Endothelial cell of umbilical vein (primary cell): ENCODE data around the gene SEC14L1. TPM values are rescaled to one million over a fixed set of nuclear protein-coding genes. Genes with fewer than 3 reads are reported as not detected.
"Not testable (repeated sequence)": the region's sequence is repeated elsewhere in the genome, so short reads cannot be mapped to it uniquely, and the experiment has no call there.

Experiments used
- BruUV-seq: library from RNA; stranded (reverse); fragments of 400-500 nt; replicated peaks from 2 replicates; lab custom pipeline; 2021; lab: Mats Ljungman, UMichigan
- CTCF ChIA-PET: fragments of 300-600, 350-600 bp; sonication (Branson Sonifier 250); formaldehyde crosslinking; loops from one replicate; lab custom pipeline; 2021; ENCODE audit warnings: antibody characterized with exemption, inconsistent platforms; lab: Charles Lee
- POLR2A ChIA-PET: fragments of 300-600, 350-600 bp; sonication (Branson Sonifier 250); formaldehyde crosslinking; loops from one replicate; lab custom pipeline; 2021; ENCODE audit warnings: antibody characterized with exemption, inconsistent platforms; lab: Charles Lee
- DNase-seq: peaks from one replicate; pipeline ENCODE4 v3.0.0-alpha.2; 2011; ENCODE audit warnings: low read depth, low spot score
- FAIRE-seq: peaks from 2 replicates; lab custom pipeline; 2011; peaks lifted over from hg19 to GRCh38; lab: Jason Lieb, UNC
- H2AFZ ChIP-seq: 2 replicates; pipeline ENCODE4 v1.6.0; 2012; ENCODE audit warnings: low read depth, low read length, control low read depth, inconsistent platforms
- H3K27ac ChIP-seq: 2 replicates; pipeline ENCODE4 v1.5.1; 2011; ENCODE audit warnings: low read depth, mild to moderate bottlenecking, control low read depth, low read length, moderate library complexity; ENCODE audit not compliant: insufficient read depth
- H3K27me3 ChIP-seq, 2 experiments: 2 replicates each; pipeline versions ENCODE4 v1.6.0 to v1.6.1; 2011; ENCODE audit warnings: low read length in 2 of 2, mixed read lengths in 1 of 2; ENCODE audit not compliant: control insufficient read depth in 2 of 2, insufficient read depth in 2 of 2
- H3K36me3 ChIP-seq, 2 experiments: 2 replicates in 1 of 2; 3 replicates in 1 of 2; pipeline ENCODE4 v1.5.1; 2011; ENCODE audit warnings: low read length in 2 of 2, mild to moderate bottlenecking in 1 of 2, moderate library complexity in 1 of 2; ENCODE audit not compliant: control insufficient read depth in 2 of 2, insufficient read depth in 2 of 2; ENCODE audit errors: extremely low read depth in 1 of 2
- H3K4me1 ChIP-seq: 3 replicates; pipeline ENCODE4 v1.5.1; 2011; ENCODE audit warnings: mild to moderate bottlenecking, low read length; ENCODE audit not compliant: control insufficient read depth, insufficient read depth; ENCODE audit errors: extremely low read depth
- H3K4me2 ChIP-seq: 2 replicates; pipeline ENCODE4 v1.6.1; 2011; ENCODE audit warnings: low read length, control low read depth, mixed read lengths; ENCODE audit not compliant: insufficient read depth
- H3K4me3 ChIP-seq, 3 experiments: fragments of 200-600 bp in 1 of 3; sonication (generic), shearing (Covaris generic) in 1 of 3; replicated peaks in 1 of 3; 2 replicates each; pipeline ENCODE4 v1.5.1; 2011 to 2016; ENCODE audit warnings: control low read depth in 3 of 3, low read length in 3 of 3, mild to moderate bottlenecking in 2 of 3, inconsistent platforms in 1 of 3, low read depth in 1 of 3, moderate library complexity in 1 of 3; ENCODE audit not compliant: insufficient read depth in 1 of 3
- H3K79me2 ChIP-seq: 2 replicates; pipeline ENCODE4 v1.6.0; 2012; ENCODE audit warnings: low read length, inconsistent platforms; ENCODE audit not compliant: control insufficient read depth, insufficient read depth
- H3K9ac ChIP-seq: replicated peaks from 2 replicates; pipeline ENCODE3; 2011; ENCODE audit warnings: low read length, control low read depth; ENCODE audit not compliant: insufficient read depth; ENCODE audit errors: extremely low read depth
- H3K9me1 ChIP-seq: replicated peaks from 3 replicates; pipeline ENCODE4 v1.6.0; 2011; ENCODE audit warnings: mild to moderate bottlenecking, low read length; ENCODE audit not compliant: control insufficient read depth, insufficient read depth; ENCODE audit errors: extremely low read depth
- H3K9me3 ChIP-seq: replicated peaks from 2 replicates; pipeline ENCODE4 v1.5.1; 2012; ENCODE audit warnings: low read length, inconsistent platforms; ENCODE audit not compliant: control insufficient read depth, insufficient read depth
- H4K20me1 ChIP-seq: replicated peaks from 2 replicates; pipeline ENCODE3; 2011; ENCODE audit warnings: mild to moderate bottlenecking, low read length; ENCODE audit not compliant: control insufficient read depth, insufficient read depth; ENCODE audit errors: extremely low read depth
- EZH2 ChIP-seq: IDR thresholded peaks from 2 replicates; pipeline ENCODE4 v1.6.1; 2012; ENCODE audit warnings: borderline replicate concordance, low read depth, mild to moderate bottlenecking, moderate library complexity, low read length, inconsistent platforms; ENCODE audit not compliant: severe bottlenecking
- FOS ChIP-seq: IDR thresholded peaks from 2 replicates; pipeline ENCODE4 v1.6.1; 2011; ENCODE audit warnings: mild to moderate bottlenecking, low read length, moderate library complexity, borderline replicate concordance; ENCODE audit not compliant: insufficient read depth
- GATA2 ChIP-seq: IDR thresholded peaks from 2 replicates; pipeline ENCODE4 v1.7.0; 2011; ENCODE audit warnings: low read depth, mild to moderate bottlenecking, moderate library complexity, mixed read lengths, low read length; ENCODE audit not compliant: insufficient read length, insufficient read depth
- JUN ChIP-seq: IDR thresholded peaks from 2 replicates; pipeline ENCODE4 v1.6.1; 2011; ENCODE audit warnings: borderline replicate concordance, low read depth; ENCODE audit not compliant: insufficient read length, insufficient read depth
- MAX ChIP-seq: IDR thresholded peaks from 2 replicates; pipeline ENCODE4 v1.6.1; 2011; ENCODE audit not compliant: insufficient read depth, insufficient read length
- MYC ChIP-seq: IDR thresholded peaks from one replicate; pipeline ENCODE4 v1.6.1; 2011; ENCODE audit warnings: mild to moderate bottlenecking, low read depth, low read length
- POLR2A ChIP-seq: IDR thresholded peaks from 2 replicates; pipeline ENCODE4 v1.6.1; 2012; ENCODE audit warnings: low read depth, mild to moderate bottlenecking, control low read depth, low read length
- POLR2AphosphoS5 ChIP-seq: IDR thresholded peaks from 2 replicates; pipeline ENCODE4 v1.6.1; 2012; ENCODE audit warnings: low read depth, mild to moderate bottlenecking, control low read depth, low read length, moderate library complexity; ENCODE audit not compliant: insufficient read depth
- dilution Hi-C: fragments of 300-500 bp; cut with MboI; formaldehyde crosslinking; loops from one replicate; pipeline ENCODE4 v1.15.0; 2019; ENCODE audit warnings: low sequenced_read_pairs; ENCODE audit not compliant: extremely low pct_ligation_motif_present
- intact Hi-C: fragments of 100-400 bp; cut with micrococcal nuclease; formaldehyde crosslinking; loops from one replicate; pipeline ENCODE4 v1.10.0; 2022
- polyA plus RNA-seq, 4 experiments: library from polyadenylated mRNA; depleted of rRNA in 3 of 4; stranded (reverse) in 3 of 4; unstranded in 1 of 4; fragments of >200 nt; gene quantifications; 2 replicates each; pipeline versions ENCODE4 v1.2.1 to v1.2.3, GENCODE V29; 2011 to 2012; ENCODE audit warnings: missing spikeins in 1 of 4
- total RNA-seq: library from RNA; stranded (reverse); gene quantifications from 2 replicates; pipeline ENCODE4 v1.2.3, GENCODE V29; 2021
- TF ChIP-seq, protein P1 (sequence below), 2 donors: IDR thresholded peaks; 1 replicate in 1 of 2; 2 replicates in 1 of 2; pipeline ENCODE4 v1.5.1; 2011; ENCODE audit warnings: low read length in 2 of 2, mild to moderate bottlenecking in 2 of 2, moderate library complexity in 2 of 2, control low read depth in 1 of 2, inconsistent platforms in 1 of 2, low read depth in 1 of 2; ENCODE audit not compliant: insufficient read depth in 1 of 2; ENCODE audit errors: extremely low read depth in 1 of 2

The SEC14L1 gene
- total and polyA plus RNA-seq, 2 donors (not counting 3 experiments of a cell fraction or from before 2014, with no cell fraction given), result 215 to 631 TPM

DNA sequence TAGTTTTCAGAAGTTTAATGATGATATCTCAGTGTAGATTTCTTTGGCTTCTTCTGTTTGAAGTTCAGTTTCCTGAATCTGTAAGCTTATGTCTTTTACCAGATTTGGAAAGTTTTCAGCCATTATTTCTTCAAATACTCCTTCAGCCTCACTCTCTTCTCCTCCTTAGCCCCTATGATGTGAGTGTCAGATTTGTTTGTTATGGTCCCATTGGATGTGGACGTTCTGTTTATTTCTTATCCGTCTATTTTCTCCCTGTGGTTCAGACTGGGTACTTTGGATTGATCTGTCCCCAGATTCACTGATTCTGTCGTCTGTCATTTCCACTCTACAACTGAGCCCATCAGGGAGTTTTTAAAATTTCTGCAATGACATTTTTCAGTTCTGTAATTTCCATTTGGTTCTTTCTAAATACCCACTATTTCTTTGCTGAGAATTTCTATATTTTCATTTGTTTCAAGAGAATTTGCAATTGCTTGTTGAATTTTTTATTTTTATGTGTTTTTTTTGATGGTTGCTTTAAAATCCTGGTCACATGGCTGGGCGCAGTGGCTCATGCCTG is 110.9 kb downstream of the SEC14L1 start:
- Histone ChIP-seq H3K9ac (no peak overlapping the region), H3K9me3 (no peaks in the 10 kb centered on the region), H3K27me3 (no peaks in the 10 kb centered on the region), H3K9me1 (no peaks in the 10 kb centered on the region), H3K4me2 (no peak overlapping the region), H3K4me3 (no peak overlapping the region), H3K27ac (no peak overlapping the region), H3K36me3 (no peaks in the 10 kb centered on the region), H4K20me1 (no peaks in the 10 kb centered on the region), H2AFZ (no peak overlapping the region), H3K79me2 (no peaks in the 10 kb centered on the region), H3K4me1 (peaks cover 26% of the 10 kb centered on the region)
- DNase-seq, result no peak
- dilution Hi-C loops, result no loop called here
- intact Hi-C loops, result no loop called here
- ChIA-PET CTCF (no interaction called here), POLR2A (no interaction called here)
- no peak for FAIRE-seq
- no peak for TF ChIP-seq EZH2
- TF ChIP-seq FOS, result no peak
- TF ChIP-seq GATA2, result no peak
- TF ChIP-seq MAX, result no peak
- TF ChIP-seq POLR2AphosphoS5, result no peak
- no peak for TF ChIP-seq MYC
- no peak for TF ChIP-seq POLR2A
- TF ChIP-seq, protein P1, sequence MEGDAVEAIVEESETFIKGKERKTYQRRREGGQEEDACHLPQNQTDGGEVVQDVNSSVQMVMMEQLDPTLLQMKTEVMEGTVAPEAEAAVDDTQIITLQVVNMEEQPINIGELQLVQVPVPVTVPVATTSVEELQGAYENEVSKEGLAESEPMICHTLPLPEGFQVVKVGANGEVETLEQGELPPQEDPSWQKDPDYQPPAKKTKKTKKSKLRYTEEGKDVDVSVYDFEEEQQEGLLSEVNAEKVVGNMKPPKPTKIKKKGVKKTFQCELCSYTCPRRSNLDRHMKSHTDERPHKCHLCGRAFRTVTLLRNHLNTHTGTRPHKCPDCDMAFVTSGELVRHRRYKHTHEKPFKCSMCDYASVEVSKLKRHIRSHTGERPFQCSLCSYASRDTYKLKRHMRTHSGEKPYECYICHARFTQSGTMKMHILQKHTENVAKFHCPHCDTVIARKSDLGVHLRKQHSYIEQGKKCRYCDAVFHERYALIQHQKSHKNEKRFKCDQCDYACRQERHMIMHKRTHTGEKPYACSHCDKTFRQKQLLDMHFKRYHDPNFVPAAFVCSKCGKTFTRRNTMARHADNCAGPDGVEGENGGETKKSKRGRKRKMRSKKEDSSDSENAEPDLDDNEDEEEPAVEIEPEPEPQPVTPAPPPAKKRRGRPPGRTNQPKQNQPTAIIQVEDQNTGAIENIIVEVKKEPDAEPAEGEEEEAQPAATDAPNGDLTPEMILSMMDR (IDR thresholded peaks at IDR 0.05; ENCODE audit: extremely low read depth in 1 of 2, insufficient read depth in 1 of 2, low read depth in 1 of 2, low read length in 2 of 2), result no peak
- TF ChIP-seq JUN, result no peak
- BruUV-seq, result no TSS peak

GRCh38 chr17:77252306-77252705 is 111.5 kb downstream of the SEC14L1 start:
- dilution Hi-C loops, H3K27me3 ChIP-seq, intact Hi-C loops, H3K4me3 ChIP-seq, H3K36me3 ChIP-seq, H3K9ac ChIP-seq, H3K79me2 ChIP-seq, POLR2A ChIA-PET, H3K9me3 ChIP-seq, CTCF ChIA-PET, H3K4me2 ChIP-seq, H3K9me1 ChIP-seq, FAIRE-seq, H3K27ac ChIP-seq, H4K20me1 ChIP-seq, BruUV-seq, DNase-seq, H2AFZ ChIP-seq: not testable (repeated sequence)
- H3K4me1 ChIP-seq, result peaks cover 23% of the 10 kb centered on the region
